Myocyte (in vitro differentiated cells): ENCODE measurements around the gene GRIA1. TPM values are rescaled to one million over a fixed set of nuclear protein-coding genes. Genes with fewer than 3 reads are reported as not detected.

Experiments
- DNase-seq: peaks from one replicate; pipeline ENCODE4 v3.0.0-alpha.2; 2012; ENCODE audit warnings: low read depth
- total RNA-seq: library from RNA; depleted of rRNA; stranded (reverse); fragments of >200 nt; gene quantifications from 2 replicates; pipeline ENCODE4 v1.2.3, GENCODE V29; 2014

GRIA1 gene
- total RNA-seq, 1 donor from 2014 or later, result 4.7 TPM

GRCh38 chr5:153601377-153601776 is 110.9 kb downstream of the GRIA1 start:
- no peak for DNase-seq

GRCh38 chr5:153605386-153605785 is 114.9 kb downstream of the GRIA1 start:
- DNase-seq, result no peak

- DNase-seq, result no peak
These were observed 119.5 kb downstream of the GRIA1 start for GRCh38 chr5:153610009-153610408.

DNA sequence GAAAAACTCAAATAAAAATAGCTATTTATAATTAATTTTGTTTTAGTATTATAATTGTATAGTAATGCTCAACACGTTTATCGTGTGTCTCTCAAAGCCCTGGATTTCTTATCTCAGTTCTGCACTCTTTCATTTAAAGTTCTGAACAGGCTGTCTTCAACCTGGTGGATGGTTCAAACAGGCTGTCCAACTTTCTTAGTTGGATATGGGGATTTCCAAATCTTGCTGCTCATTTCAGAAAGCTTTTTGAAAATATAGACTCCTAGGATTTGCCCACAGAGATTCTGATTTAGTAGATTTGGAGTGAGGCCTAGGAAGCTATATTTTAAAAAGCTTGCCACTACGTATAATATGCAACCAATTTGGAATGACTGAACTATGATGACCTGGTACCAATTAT is 120.3 kb downstream of the GRIA1 start:
- no peak for DNase-seq

GRCh38 chr5:153613144-153613543 is 122.7 kb downstream of the GRIA1 start:
- no peak for DNase-seq

- DNase-seq, result no peak
These were observed 123.2 kb downstream of the GRIA1 start for GRCh38 chr5:153613672-153614071.

DNA sequence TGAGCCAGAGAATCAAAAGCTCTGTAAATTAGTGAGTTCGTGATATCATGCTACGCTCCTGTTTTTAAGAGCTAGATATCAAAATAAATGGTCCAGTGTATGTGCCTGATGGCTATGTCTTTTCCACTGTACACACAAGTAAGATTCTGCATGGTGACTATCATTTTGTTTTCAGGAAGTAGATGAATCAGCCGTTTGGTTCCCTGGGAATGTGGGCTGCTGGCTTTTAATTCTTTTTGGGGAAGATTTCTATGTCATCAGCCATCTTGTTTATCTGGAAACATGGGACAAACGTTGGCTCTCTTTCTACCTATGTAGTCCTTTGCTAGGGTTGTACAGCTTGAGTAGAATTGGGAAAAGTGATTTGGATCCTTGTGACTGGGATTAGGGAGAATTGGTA is 126.7 kb downstream of the GRIA1 start:
- DNase-seq, result peak; percentile 41

DNA sequence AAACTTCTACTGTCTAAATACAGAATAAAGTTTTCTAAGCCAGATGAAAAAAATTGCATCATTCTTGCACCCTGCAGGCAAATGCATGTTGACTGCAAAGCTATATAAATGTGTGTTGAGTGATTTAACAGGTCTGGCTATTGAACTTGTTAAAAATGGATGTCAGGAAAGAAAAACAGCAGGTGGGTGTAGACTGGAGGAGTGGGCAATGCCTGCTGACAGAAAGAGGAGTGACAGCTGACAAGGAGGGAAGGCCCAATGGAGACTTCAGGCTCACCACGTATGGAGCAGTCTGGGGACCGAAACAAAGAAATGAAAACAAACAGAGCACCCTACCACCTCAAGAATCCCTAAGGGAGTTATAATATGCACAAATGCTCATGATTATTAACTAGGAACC is 127.8 kb downstream of the GRIA1 start:
- no peak for DNase-seq

- peak; percentile 29 for DNase-seq
These were observed 128.4 kb downstream of the GRIA1 start for GRCh38 chr5:153618867-153619266.

DNA sequence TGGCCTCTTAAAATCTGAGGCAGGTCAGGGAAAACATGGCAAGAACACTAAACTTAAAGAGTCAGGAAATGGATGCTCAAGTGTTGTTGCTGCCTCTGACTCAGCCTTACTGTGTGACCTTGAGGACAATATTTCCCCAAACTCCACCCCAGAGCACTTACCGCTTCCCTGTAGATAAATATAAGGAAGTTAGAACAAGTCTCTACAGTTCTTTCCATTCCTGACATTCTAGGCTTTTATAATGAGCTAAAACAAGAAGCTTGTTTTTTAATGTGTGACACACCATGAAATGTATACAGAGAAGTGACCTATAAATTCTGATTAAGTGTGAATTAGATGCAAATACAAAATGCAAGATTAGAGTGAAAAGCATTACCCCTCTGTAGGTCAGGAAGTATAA is 129.3 kb downstream of the GRIA1 start:
- no peak for DNase-seq

GRCh38 chr5:153623124-153623523 is 132.7 kb downstream of the GRIA1 start:
- no peak for DNase-seq

DNA sequence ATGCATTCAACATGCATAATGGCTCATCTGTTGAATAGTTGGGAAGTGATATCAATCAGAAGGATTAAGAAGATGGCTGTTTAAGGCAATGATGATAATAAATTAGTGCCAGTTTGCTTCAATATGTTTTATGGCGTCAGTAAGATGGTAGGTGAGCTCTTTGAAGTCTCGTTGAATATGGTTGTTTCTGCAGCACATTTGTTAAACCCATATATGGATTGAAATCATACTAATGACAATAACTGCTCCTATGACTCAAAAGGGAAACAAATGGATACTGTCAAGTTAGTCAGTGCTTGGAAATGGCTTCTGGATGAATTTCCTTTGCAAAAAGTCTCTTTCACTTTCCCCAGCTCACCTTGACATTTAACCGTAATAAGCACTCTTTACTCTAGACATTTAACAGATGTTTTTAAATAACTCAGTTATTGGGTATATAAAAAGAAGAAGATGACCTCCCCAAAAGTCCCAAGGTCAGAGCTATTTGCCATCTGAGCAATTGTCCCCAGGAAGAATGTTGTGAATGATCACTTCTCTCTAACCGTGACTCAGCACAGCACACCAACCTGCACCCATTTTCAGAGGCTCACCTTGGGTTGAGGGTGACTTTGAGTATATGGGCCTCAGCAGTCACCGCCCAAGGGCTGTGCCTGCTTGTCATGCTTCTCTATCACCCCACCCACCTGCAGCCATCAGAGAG is 133.4 kb downstream of the GRIA1 start:
- no peak for DNase-seq

DNA sequence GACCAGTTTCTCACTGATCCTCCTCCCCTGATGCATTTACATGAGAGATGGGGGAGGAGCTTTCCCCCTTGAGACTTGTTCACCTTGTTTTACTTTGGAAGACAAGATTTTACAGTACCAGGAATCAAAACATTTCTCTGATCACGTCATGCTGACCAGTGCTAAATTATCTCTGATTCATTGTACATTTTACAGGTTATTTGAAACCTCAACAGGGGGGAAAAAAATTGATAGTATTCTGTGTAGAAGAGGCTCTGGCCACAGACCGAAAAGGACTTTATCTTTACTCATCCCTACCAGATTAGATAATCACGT is 133.9 kb downstream of the GRIA1 start:
- no peak for DNase-seq

- no peak for DNase-seq
These were observed 135.4 kb downstream of the GRIA1 start for GRCh38 chr5:153625826-153626354.

- DNase-seq, result no peak
These were observed 136.4 kb downstream of the GRIA1 start for GRCh38 chr5:153626836-153627235.

DNA sequence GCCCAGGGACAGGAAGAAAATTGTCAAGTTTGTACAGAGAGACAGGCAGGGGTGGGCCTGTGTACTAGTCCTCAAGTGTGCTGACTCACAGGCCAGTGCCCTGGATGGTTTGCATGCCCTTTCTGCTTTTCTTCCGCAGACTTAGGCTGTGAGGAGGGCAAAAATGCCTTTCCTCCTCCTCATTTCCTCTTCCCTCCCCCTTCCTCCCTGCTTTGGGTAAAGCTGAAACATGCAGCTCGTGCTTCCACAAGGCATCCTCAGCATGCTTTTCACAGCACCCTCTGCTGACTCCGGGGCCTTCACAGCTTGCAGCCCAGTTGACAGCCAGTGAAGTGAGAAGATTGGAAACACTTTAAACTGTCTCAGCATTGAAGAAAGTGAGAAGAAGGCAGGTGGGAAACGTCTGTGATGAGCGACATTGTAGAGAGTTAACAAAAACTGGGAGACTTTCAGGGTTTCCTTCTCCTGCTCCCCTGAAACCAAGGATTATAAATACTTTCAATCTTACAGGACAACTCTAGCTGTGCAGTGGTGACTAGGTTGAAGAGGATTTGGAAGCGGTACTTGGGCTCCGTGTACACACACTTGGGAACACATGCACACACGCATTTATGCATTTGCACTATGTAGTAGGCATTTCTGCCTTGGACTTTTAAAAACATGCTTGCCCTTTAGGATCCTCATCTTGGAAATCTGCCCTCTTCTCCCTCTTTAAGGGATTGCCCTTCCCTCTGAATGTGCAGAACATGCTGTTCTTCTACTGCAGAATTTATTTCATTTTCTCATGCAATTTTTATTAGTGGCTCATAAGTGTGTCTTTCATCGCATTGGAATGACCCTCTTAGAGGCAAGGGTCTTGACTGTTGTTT is 138.8 kb downstream of the GRIA1 start:
- DNase-seq, result peak; percentile 89

GRCh38 chr5:153630546-153630945 is 140.1 kb downstream of the GRIA1 start:
- no peak for DNase-seq

- no peak for DNase-seq
These were observed 142.3 kb downstream of the GRIA1 start for GRCh38 chr5:153632748-153633290.

DNA sequence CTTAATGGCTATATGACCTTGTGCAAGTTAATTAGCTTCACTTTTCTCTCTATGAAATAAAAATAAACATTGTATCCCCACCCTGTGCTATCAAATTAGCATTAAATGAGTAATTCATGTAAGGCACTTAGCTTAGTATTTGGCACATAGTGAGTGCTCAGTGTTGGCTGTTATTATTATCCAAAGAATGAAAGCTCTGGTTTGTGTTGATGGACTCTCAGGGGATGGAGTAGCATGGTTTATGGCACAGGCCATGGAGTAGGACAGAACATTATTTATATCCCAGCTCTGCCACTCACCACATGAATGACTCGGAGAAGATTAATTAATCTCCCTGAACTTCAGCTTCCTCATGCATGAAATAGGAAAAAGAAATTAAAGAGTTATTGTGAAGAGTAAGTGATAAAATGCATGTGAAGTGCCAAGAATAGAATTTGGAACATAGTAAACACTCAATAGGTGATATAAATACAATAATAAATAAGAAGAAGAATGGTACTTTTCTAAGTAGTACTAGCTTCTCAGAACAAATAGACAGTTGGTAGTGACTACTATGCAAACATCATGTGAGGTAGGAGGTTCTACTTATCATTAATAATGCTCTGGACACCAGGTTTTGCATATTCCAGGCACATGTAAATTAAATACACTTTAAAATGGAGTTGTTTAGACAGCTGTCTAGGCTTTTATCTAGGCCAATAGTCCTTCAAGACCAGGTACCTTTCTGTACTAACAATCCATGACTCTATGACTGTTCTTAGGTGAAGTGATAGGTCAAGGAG is 146.4 kb downstream of the GRIA1 start:
- no peak for DNase-seq

- no peak for DNase-seq
These were observed 149.8 kb downstream of the GRIA1 start for GRCh38 chr5:153640293-153640692.

DNA sequence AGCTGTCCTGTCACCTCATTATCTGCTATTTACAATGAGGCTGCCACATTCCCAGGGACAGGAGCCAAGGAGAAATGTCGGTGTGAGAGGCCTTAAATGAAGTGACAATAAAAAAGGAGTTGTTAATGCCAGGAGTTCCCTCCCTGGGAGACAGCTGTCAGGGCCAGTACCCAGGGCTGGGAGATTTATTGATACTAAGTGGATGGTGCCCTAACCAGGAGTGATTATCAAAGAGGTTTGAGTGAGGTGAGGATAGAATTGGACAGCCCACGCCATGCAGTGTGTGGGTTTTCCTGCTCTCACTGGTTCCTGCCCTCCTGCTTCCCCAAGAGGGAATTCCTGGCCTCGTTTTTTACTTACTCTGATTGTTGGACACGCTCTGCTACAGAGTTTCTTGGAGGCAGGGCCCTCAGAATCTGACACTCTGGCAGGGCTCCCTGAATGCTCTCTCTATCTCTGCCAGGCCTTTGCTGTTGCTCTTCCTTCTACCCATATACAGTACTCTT is 150.8 kb downstream of the GRIA1 start:
- DNase-seq, result no peak
